K562 (cell line): ENCODE data around the gene TMEM209. TPM values are rescaled to one million over a fixed set of nuclear protein-coding genes. Genes with fewer than 3 reads are reported as not detected.

Experiments used
- BRD9 ChIP-seq: fragments of 450-650 bp; IDR thresholded peaks from 2 replicates; pipeline ENCODE4 v1.6.1; 2018; ENCODE audit warnings: low read depth; ENCODE audit not compliant: partially characterized antibody
- CHD4 ChIP-seq: fragments of 200-600 bp; sonication (generic); IDR thresholded peaks from 3 replicates; pipeline ENCODE4 v1.6.1; 2012; ENCODE audit warnings: low read depth, mild to moderate bottlenecking, mixed read lengths, low read length, inconsistent platforms; ENCODE audit not compliant: insufficient read depth, insufficient replicate concordance, poor library complexity, severe bottlenecking
- DMBX1 ChIP-seq: fragments of 250-450 bp; sonication (Bioruptor Pico); IDR thresholded peaks from 2 replicates; pipeline ENCODE4 v1.8.0; 2022; ENCODE audit warnings: inconsistent platforms, mild to moderate bottlenecking, moderate library complexity, borderline replicate concordance
- KHSRP ChIP-seq: fragments of 450-650 bp; IDR thresholded peaks from 2 replicates; pipeline ENCODE4 v1.6.1; 2017
- MCM5 ChIP-seq: fragments of 450-650 bp; IDR thresholded peaks from 2 replicates; pipeline ENCODE4 v1.6.1; 2016; ENCODE audit warnings: low read depth
- RCOR1 ChIP-seq, 2 experiments: IDR thresholded peaks; 2 replicates each; pipeline ENCODE4 v1.6.1; 2012; ENCODE audit warnings: low read depth in 2 of 2, low read length in 2 of 2, borderline replicate concordance in 1 of 2, improper control_type of control experiment in 1 of 2
- SIN3A ChIP-seq, 2 experiments: fragments of 150-350 bp in 1 of 2; IDR thresholded peaks; 2 replicates each; pipeline ENCODE4 v1.6.1; 2011 to 2016; ENCODE audit warnings: borderline replicate concordance in 2 of 2, low read depth in 2 of 2, low read length in 2 of 2, mild to moderate bottlenecking in 2 of 2, moderate library complexity in 2 of 2; ENCODE audit not compliant: control insufficient read depth in 1 of 2
- SP1 ChIP-seq: sonication (generic); formaldehyde crosslinking; IDR thresholded peaks from 2 replicates; pipeline ENCODE4 v1.8.1; 2022; ENCODE audit warnings: mild to moderate bottlenecking, missing genetic modification reagents
- STAT5A ChIP-seq: IDR thresholded peaks from 2 replicates; pipeline ENCODE4 v1.6.1; 2012; ENCODE audit warnings: low read length, inconsistent platforms, borderline replicate concordance
- ZNF436 ChIP-seq: fragments of 250-450, 450-650 bp; sonication (Bioruptor Pico); formaldehyde crosslinking; IDR thresholded peaks from 2 replicates; pipeline ENCODE4 v1.7.0; 2020; ENCODE audit warnings: mild to moderate bottlenecking
- ZNF75A ChIP-seq: fragments of 450-650 bp; formaldehyde crosslinking; IDR thresholded peaks from 2 replicates; pipeline ENCODE4 v1.4.0; 2020; ENCODE audit warnings: mild to moderate bottlenecking
- polyA plus RNA-seq, 8 experiments: library from polyadenylated mRNA; depleted of rRNA in 4 of 8; stranded (reverse) in 5 of 8; unstranded in 3 of 8; fragments of >200 nt; fragmentation: Nextera tagmentation in 2 of 8; fragmentation: Illumina TruSeq in 1 of 8; extraction: Ambion mirVana in 2 of 8; extraction: Trizol in 1 of 8; gene quantifications; 2 replicates each; pipeline versions ENCODE4 v1.2.1 to v1.2.3, GENCODE V29; 2011 to 2014; ENCODE audit warnings: inconsistent platforms in 1 of 8, missing spikeins in 1 of 8
- total RNA-seq, 7 experiments: library from RNA; depleted of rRNA in 6 of 7; stranded (reverse); fragments of >200 nt in 6 of 7; fragmentation: Illumina TruSeq in 2 of 7; extraction: Trizol in 2 of 7; gene quantifications; 2 replicates each; pipeline versions ENCODE4 v1.2.1 to v1.2.3, GENCODE V29; 2011 to 2021; ENCODE audit warnings: low replicate concordance in 1 of 7
- TF ChIP-seq, protein P1 (sequence below): fragments of 450-650 bp; IDR thresholded peaks from 2 replicates; pipeline ENCODE4 v1.6.1; 2016; ENCODE audit warnings: missing biosample characterization, missing genetic modification characterization
- TF ChIP-seq, protein P2 (sequence below): fragments of 250-450 bp; sonication (Bioruptor Pico); IDR thresholded peaks from 2 replicates; pipeline ENCODE4 v1.9.0; 2021; ENCODE audit warnings: mild to moderate bottlenecking, inconsistent platforms
- TF ChIP-seq, protein P3 (sequence below), 2 experiments: fragments of 450-650 bp; formaldehyde crosslinking in 1 of 2; IDR thresholded peaks; 2 replicates each; pipeline versions ENCODE4 v1.4.0 to v1.6.1; 2014 to 2020; ENCODE audit warnings: mild to moderate bottlenecking in 2 of 2, borderline replicate concordance in 1 of 2, low read depth in 1 of 2

Gene TMEM209
- total and polyA plus RNA-seq, 9 of the 15 experiments (the other 6 are each of a cell fraction or from before 2014, with no cell fraction given), result 36.8 to 116 (median 76.6) TPM

DNA sequence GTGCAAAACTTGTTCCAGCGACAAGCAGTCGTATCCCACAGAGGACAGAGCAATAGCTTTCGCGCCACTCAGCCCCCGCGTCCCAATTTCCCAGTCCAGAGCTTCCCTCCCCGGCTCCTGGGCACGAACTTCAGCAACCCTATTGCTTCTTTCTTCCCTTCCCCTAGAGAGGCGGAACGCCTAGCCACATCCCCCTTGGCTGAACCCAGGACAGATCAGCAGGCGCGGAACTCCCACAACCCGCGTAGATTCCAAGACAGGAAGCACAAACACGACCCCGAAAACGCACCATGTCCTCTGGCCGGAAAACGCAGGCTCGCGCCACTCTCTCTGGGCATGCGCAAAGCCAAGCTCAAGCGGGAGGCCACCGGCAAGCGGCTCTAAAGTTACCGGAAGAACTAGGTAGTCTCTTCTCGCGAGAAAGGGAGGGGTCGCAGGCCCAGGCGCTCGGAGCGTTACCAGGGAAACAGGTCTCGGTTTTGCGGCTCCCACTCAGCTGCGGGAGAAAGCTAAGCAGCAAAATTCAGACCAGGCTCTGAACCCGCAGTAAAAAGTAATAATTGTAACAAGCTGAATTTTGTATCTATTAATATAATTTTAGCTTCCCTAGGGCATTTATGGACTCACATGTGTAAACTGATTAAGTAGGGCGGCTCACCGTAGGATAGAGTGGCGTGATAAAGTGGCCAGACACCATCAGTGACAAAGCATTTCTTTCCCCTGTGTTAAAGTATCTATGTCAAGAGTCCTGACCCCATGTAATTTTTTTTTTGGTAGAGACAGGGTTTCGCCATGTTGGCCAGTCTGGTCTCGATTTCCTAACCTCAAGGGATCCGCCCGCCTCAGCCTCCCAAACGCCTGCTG is at the start of gene TMEM209 (continued):
- TF ChIP-seq ZNF75A (CRISPR knock-in tag) (no peak; the same call in 1 of the 2 replicates), MCM5 (no peak), STAT5A (peak; percentile 19; the same call in 1 of the 2 replicates), KHSRP (no peak), SIN3A (IDR thresholded peaks at IDR 0.05; ENCODE audit: borderline replicate concordance in 2 of 2, control insufficient read depth in 1 of 2, low read depth in 2 of 2, low read length in 2 of 2) (peak in 1 of 2 experiments; percentile 11; a peak in 1 of 4 replicates), SP1 (peak; percentile 71), ZNF436 (CRISPR knock-in tag) (0 out of 2 replicates have a peak, but pooled peaks have one; percentile 10), CHD4 (no peak), RCOR1 (IDR thresholded peaks at IDR 0.05; ENCODE audit: borderline replicate concordance in 1 of 2, low read depth in 2 of 2, low read length in 2 of 2) (peak; percentile 47 to 57; a peak in 2 of 4 replicates), DMBX1 (CRISPR knock-in tag) (0 out of 2 replicates have a peak, but pooled peaks have one; percentile 18), BRD9 (peak; percentile 86)
- TF ChIP-seq, protein P1, sequence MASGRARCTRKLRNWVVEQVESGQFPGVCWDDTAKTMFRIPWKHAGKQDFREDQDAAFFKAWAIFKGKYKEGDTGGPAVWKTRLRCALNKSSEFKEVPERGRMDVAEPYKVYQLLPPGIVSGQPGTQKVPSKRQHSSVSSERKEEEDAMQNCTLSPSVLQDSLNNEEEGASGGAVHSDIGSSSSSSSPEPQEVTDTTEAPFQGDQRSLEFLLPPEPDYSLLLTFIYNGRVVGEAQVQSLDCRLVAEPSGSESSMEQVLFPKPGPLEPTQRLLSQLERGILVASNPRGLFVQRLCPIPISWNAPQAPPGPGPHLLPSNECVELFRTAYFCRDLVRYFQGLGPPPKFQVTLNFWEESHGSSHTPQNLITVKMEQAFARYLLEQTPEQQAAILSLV (tag), result 0 out of 2 replicates have a peak, but pooled peaks have one; percentile 66
- TF ChIP-seq, protein P2, sequence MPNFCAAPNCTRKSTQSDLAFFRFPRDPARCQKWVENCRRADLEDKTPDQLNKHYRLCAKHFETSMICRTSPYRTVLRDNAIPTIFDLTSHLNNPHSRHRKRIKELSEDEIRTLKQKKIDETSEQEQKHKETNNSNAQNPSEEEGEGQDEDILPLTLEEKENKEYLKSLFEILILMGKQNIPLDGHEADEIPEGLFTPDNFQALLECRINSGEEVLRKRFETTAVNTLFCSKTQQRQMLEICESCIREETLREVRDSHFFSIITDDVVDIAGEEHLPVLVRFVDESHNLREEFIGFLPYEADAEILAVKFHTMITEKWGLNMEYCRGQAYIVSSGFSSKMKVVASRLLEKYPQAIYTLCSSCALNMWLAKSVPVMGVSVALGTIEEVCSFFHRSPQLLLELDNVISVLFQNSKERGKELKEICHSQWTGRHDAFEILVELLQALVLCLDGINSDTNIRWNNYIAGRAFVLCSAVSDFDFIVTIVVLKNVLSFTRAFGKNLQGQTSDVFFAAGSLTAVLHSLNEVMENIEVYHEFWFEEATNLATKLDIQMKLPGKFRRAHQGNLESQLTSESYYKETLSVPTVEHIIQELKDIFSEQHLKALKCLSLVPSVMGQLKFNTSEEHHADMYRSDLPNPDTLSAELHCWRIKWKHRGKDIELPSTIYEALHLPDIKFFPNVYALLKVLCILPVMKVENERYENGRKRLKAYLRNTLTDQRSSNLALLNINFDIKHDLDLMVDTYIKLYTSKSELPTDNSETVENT, result peak; percentile 84
- TF ChIP-seq, protein P3, sequence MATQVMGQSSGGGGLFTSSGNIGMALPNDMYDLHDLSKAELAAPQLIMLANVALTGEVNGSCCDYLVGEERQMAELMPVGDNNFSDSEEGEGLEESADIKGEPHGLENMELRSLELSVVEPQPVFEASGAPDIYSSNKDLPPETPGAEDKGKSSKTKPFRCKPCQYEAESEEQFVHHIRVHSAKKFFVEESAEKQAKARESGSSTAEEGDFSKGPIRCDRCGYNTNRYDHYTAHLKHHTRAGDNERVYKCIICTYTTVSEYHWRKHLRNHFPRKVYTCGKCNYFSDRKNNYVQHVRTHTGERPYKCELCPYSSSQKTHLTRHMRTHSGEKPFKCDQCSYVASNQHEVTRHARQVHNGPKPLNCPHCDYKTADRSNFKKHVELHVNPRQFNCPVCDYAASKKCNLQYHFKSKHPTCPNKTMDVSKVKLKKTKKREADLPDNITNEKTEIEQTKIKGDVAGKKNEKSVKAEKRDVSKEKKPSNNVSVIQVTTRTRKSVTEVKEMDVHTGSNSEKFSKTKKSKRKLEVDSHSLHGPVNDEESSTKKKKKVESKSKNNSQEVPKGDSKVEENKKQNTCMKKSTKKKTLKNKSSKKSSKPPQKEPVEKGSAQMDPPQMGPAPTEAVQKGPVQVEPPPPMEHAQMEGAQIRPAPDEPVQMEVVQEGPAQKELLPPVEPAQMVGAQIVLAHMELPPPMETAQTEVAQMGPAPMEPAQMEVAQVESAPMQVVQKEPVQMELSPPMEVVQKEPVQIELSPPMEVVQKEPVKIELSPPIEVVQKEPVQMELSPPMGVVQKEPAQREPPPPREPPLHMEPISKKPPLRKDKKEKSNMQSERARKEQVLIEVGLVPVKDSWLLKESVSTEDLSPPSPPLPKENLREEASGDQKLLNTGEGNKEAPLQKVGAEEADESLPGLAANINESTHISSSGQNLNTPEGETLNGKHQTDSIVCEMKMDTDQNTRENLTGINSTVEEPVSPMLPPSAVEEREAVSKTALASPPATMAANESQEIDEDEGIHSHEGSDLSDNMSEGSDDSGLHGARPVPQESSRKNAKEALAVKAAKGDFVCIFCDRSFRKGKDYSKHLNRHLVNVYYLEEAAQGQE (IDR thresholded peaks at IDR 0.05; ENCODE audit: borderline replicate concordance), result no peak; the same call in 1 of the 2 replicates
- TF ChIP-seq, protein P3 (CRISPR knock-in tag; IDR thresholded peaks at IDR 0.05; ENCODE audit: low read depth), result no peak
